H9 (cell line): ENCODE results near the gene NIFK. TPM values are rescaled to one million over a fixed set of nuclear protein-coding genes. Genes with fewer than 3 reads are reported as not detected.

Source experiments
- DNase-seq: peaks from one replicate; pipeline ENCODE4 v3.0.0-alpha.2; 2017
- H2AFZ ChIP-seq: one replicate; pipeline ENCODE4 v1.6.1; 2013; ENCODE audit warnings: mild to moderate bottlenecking, low read length, control low read depth, moderate library complexity
- H2AK5ac ChIP-seq: 2 replicates; pipeline ENCODE4 v1.6.1; 2013; ENCODE audit warnings: low read length, control low read depth, mixed read lengths; ENCODE audit not compliant: insufficient read length
- H2BK120ac ChIP-seq: one replicate; pipeline ENCODE4 v1.6.1; 2013; ENCODE audit warnings: low read depth, mild to moderate bottlenecking, low read length, control low read depth, inconsistent platforms; ENCODE audit not compliant: poor library complexity, severe bottlenecking
- H2BK12ac ChIP-seq: 2 replicates; pipeline ENCODE4 v1.6.1; 2013; ENCODE audit warnings: low read length, control low read depth, mixed read lengths, low read depth; ENCODE audit not compliant: insufficient read length
- H2BK15ac ChIP-seq: 2 replicates; pipeline ENCODE4 v1.6.1; 2013; ENCODE audit warnings: low read depth, low read length, control low read depth
- H2BK20ac ChIP-seq: one replicate; pipeline ENCODE4 v1.6.1; 2013; ENCODE audit warnings: low read depth, mild to moderate bottlenecking, low read length, control low read depth, inconsistent platforms; ENCODE audit not compliant: poor library complexity, severe bottlenecking
- H2BK5ac ChIP-seq: 2 replicates; pipeline ENCODE4 v1.6.1; 2013; ENCODE audit warnings: low read length, control low read depth, mixed read lengths; ENCODE audit not compliant: insufficient read length
- H3K14ac ChIP-seq: 2 replicates; pipeline ENCODE4 v1.6.1; 2013; ENCODE audit warnings: low read length, control low read depth; ENCODE audit not compliant: insufficient read depth
- H3K18ac ChIP-seq: 2 replicates; pipeline ENCODE4 v1.6.1; 2013; ENCODE audit warnings: low read depth, mild to moderate bottlenecking, mixed read lengths, low read length, control low read depth; ENCODE audit not compliant: insufficient read length
- H3K23ac ChIP-seq: 2 replicates; pipeline ENCODE4 v1.6.1; 2013; ENCODE audit warnings: low read length, control low read depth, mixed read lengths, low read depth; ENCODE audit not compliant: insufficient read length
- H3K23me2 ChIP-seq: 2 replicates; pipeline ENCODE4 v1.6.1; 2013; ENCODE audit warnings: low read depth, mild to moderate bottlenecking, mixed read lengths, low read length, control low read depth; ENCODE audit not compliant: insufficient read length, poor library complexity, severe bottlenecking
- H3K27ac ChIP-seq: 2 replicates; pipeline ENCODE4 v1.5.1; 2013; ENCODE audit warnings: low read length, control low read depth, mixed read lengths, low read depth; ENCODE audit not compliant: insufficient read length
- H3K27me3 ChIP-seq: 2 replicates; pipeline ENCODE4 v1.6.1; 2013; ENCODE audit warnings: low read length, control low read depth, inconsistent platforms; ENCODE audit not compliant: insufficient read depth
- H3K4ac ChIP-seq: 2 replicates; pipeline ENCODE4 v1.6.1; 2013; ENCODE audit warnings: low read depth, mild to moderate bottlenecking, control low read depth, inconsistent platforms, low read length, moderate library complexity
- H3K4me1 ChIP-seq: 2 replicates; pipeline ENCODE4 v1.6.1; 2013; ENCODE audit warnings: low read length, control low read depth, inconsistent platforms; ENCODE audit not compliant: insufficient read depth
- H3K4me2 ChIP-seq: 2 replicates; pipeline ENCODE4 v1.6.1; 2013; ENCODE audit warnings: low read length, control low read depth, mixed read lengths; ENCODE audit not compliant: insufficient read length, insufficient read depth
- H3K56ac ChIP-seq: 2 replicates; pipeline ENCODE4 v1.6.1; 2013; ENCODE audit warnings: low read depth, mild to moderate bottlenecking, mixed read lengths, low read length, control low read depth; ENCODE audit not compliant: insufficient read length
- H3K79me1 ChIP-seq: 2 replicates; pipeline ENCODE4 v1.6.1; 2013; ENCODE audit warnings: low read depth, mild to moderate bottlenecking, moderate library complexity, low read length, control low read depth, inconsistent platforms; ENCODE audit not compliant: insufficient read depth, poor library complexity, severe bottlenecking
- H3K79me2 ChIP-seq: 2 replicates; pipeline ENCODE4 v1.6.1; 2013; ENCODE audit warnings: low read length, control low read depth, inconsistent platforms; ENCODE audit not compliant: insufficient read depth
- H3K9ac ChIP-seq: 2 replicates; pipeline ENCODE4 v1.6.1; 2013; ENCODE audit warnings: low read length, control low read depth, mixed read lengths; ENCODE audit not compliant: insufficient read length; ENCODE audit errors: extremely low read depth
- H3K9me3 ChIP-seq: one replicate; pipeline ENCODE4 v1.6.1; 2013; ENCODE audit warnings: low read depth, low read length, inconsistent platforms; ENCODE audit not compliant: control insufficient read depth
- H3T11ph ChIP-seq: one replicate; pipeline ENCODE4 v1.6.1; 2013; ENCODE audit warnings: mild to moderate bottlenecking, low read length, control low read depth, inconsistent platforms
- H4K20me1 ChIP-seq: one replicate; pipeline ENCODE4 v1.6.1; 2013; ENCODE audit not compliant: control insufficient read depth, insufficient read length, insufficient read depth
- H4K5ac ChIP-seq: 2 replicates; pipeline ENCODE4 v1.6.1; 2013; ENCODE audit warnings: low read depth, mild to moderate bottlenecking, mixed read lengths, low read length, control low read depth; ENCODE audit not compliant: insufficient read length
- H4K8ac ChIP-seq: replicated peaks from 2 replicates; pipeline ENCODE4 v1.6.1; 2013; ENCODE audit warnings: low read length, control low read depth, mixed read lengths, low read depth; ENCODE audit not compliant: insufficient read length
- H4K91ac ChIP-seq: 2 replicates; pipeline ENCODE4 v1.6.1; 2013; ENCODE audit warnings: low read depth, mild to moderate bottlenecking, moderate library complexity, mixed read lengths, low read length, control low read depth; ENCODE audit not compliant: insufficient read length
- H3K27ac Mint-ChIP-seq, 3 experiments: 2 replicates in 2 of 3; 3 replicates in 1 of 3; pipeline ENCODE4 v1.8.0; 2020 to 2021; ENCODE audit warnings: mixed read lengths in 3 of 3, mild to moderate bottlenecking in 1 of 3, moderate library complexity in 1 of 3
- H3K27me3 Mint-ChIP-seq: 2 replicates; pipeline ENCODE4 v1.8.0; 2021; ENCODE audit warnings: low read depth, mild to moderate bottlenecking, moderate library complexity, mixed read lengths
- H3K36me3 Mint-ChIP-seq, 3 experiments: 2 replicates in 2 of 3; 3 replicates in 1 of 3; pipeline ENCODE4 v1.8.0; 2020 to 2021; ENCODE audit warnings: low read depth in 3 of 3, mixed read lengths in 3 of 3; ENCODE audit not compliant: insufficient read depth in 1 of 3
- H3K4me1 Mint-ChIP-seq, 2 experiments: 2 replicates each; pipeline ENCODE4 v1.8.0; 2020; ENCODE audit warnings: mixed read lengths in 2 of 2
- H3K4me3 Mint-ChIP-seq, 2 experiments: 2 replicates in 1 of 2; 3 replicates in 1 of 2; pipeline ENCODE4 v1.8.0; 2020 to 2021; ENCODE audit warnings: mild to moderate bottlenecking in 2 of 2, mixed read lengths in 2 of 2, moderate library complexity in 1 of 2
- H3K9me3 Mint-ChIP-seq, 2 experiments: 2 replicates in 1 of 2; 3 replicates in 1 of 2; pipeline ENCODE4 v1.8.0; 2020; ENCODE audit warnings: mild to moderate bottlenecking in 2 of 2, mixed read lengths in 2 of 2, moderate library complexity in 1 of 2
- WGBS: extraction: QIAGEN DNeasy Blood & Tissue Kit; methylation state at CpG from one replicate; pipeline ENCODE4 v1.1.7; 2013; ENCODE audit warnings: missing lambda C conversion rate, low lambda C conversion rate, mixed read lengths; ENCODE audit not compliant: insufficient read length; ENCODE audit errors: extremely low coverage; 5-methylcytosine and 5-hydroxymethylcytosine counted together
- total RNA-seq: library from RNA; stranded (reverse); gene quantifications from 2 replicates; pipeline ENCODE4 v1.2.1, GENCODE V29; 2021
- TF ChIP-seq, protein P1 (sequence below): fragments of 200-600 bp; sonication (generic); conservative IDR thresholded peaks from 3 replicates; pipeline ENCODE4 v1.8.0; 2021; ENCODE audit warnings: antibody characterized with exemption, mild to moderate bottlenecking

The NIFK gene
- total RNA-seq, 1 experiment from 2014 or later, result 180 TPM

DNA sequence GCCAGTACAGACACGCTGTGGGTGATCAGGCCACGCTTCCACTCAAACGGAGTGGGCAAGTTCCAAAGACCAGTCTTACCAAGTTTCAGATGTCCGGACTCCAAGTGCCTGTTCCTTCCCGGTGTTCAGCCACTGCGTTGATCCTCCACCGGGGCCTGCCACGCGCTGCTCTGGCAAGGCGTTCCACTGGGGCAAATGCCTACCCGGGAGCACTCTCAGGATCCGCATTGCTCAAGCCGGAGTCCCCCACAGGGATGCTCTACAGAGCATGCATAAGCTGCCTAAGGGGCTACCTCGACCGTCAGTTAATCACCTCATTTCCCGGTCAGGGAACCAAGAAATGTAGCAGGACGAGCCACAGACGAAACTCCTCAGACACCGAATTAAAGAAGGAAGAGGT, 50.5 kb downstream of the NIFK start:
- Histone ChIP-seq H3K79me1 (no peaks in the 10 kb centered on the region), H3K4me1 (peaks cover 4% of the 10 kb centered on the region; the same call in 1 of the 2 replicates), H3K27me3 (no peaks in the 10 kb centered on the region), H2AFZ (no peak overlapping the region), H2AK5ac (no peak overlapping the region), H3K9ac (no peak overlapping the region), H3K4ac (no peak overlapping the region), H3K18ac (no peak overlapping the region), H2BK12ac (no peak overlapping the region), H4K91ac (no peak overlapping the region), H4K8ac (no peak overlapping the region), H3K14ac (no peak overlapping the region), H3K27ac (no peak overlapping the region), H2BK20ac (no peak overlapping the region), H3K23ac (no peak overlapping the region), H3K79me2 (no peaks in the 10 kb centered on the region), H3K9me3 (peaks cover 14% of the 10 kb centered on the region), H3K4me2 (no peak overlapping the region), H3K23me2 (no peaks in the 10 kb centered on the region), H3K56ac (no peak overlapping the region), H4K20me1 (no peaks in the 10 kb centered on the region), H2BK5ac (no peak overlapping the region), H3T11ph (no peak overlapping the region), H2BK120ac (no peak overlapping the region), H4K5ac (no peak overlapping the region), H2BK15ac (no peak overlapping the region)
- peaks cover 42 to 48% of the 10 kb centered on the region in 2 experiments for H3K4me1 Mint-ChIP-seq
- peak overlapping the region in 2 of 3 experiments; percentile 7 to 72; a peak in 4 of 7 replicates for H3K27ac Mint-ChIP-seq
- H3K27me3 Mint-ChIP-seq, result peaks cover 40% of the 10 kb centered on the region
- peaks cover 25 to 31% (median 28%) of the 10 kb centered on the region in 3 experiments for H3K36me3 Mint-ChIP-seq
- no CpG with 5 or more reads among the region's 19 CpGs for WGBS
- H3K9me3 Mint-ChIP-seq, result peaks cover 34 to 35% of the 10 kb centered on the region in 2 experiments
- DNase-seq, result no peak
- peak overlapping the region in 1 of 2 experiments; percentile 27; a peak in 2 of 5 replicates for H3K4me3 Mint-ChIP-seq
- TF ChIP-seq, protein P1, sequence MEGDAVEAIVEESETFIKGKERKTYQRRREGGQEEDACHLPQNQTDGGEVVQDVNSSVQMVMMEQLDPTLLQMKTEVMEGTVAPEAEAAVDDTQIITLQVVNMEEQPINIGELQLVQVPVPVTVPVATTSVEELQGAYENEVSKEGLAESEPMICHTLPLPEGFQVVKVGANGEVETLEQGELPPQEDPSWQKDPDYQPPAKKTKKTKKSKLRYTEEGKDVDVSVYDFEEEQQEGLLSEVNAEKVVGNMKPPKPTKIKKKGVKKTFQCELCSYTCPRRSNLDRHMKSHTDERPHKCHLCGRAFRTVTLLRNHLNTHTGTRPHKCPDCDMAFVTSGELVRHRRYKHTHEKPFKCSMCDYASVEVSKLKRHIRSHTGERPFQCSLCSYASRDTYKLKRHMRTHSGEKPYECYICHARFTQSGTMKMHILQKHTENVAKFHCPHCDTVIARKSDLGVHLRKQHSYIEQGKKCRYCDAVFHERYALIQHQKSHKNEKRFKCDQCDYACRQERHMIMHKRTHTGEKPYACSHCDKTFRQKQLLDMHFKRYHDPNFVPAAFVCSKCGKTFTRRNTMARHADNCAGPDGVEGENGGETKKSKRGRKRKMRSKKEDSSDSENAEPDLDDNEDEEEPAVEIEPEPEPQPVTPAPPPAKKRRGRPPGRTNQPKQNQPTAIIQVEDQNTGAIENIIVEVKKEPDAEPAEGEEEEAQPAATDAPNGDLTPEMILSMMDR, result no peak
